ENCODE data around the gene CNTN5.

DNA sequence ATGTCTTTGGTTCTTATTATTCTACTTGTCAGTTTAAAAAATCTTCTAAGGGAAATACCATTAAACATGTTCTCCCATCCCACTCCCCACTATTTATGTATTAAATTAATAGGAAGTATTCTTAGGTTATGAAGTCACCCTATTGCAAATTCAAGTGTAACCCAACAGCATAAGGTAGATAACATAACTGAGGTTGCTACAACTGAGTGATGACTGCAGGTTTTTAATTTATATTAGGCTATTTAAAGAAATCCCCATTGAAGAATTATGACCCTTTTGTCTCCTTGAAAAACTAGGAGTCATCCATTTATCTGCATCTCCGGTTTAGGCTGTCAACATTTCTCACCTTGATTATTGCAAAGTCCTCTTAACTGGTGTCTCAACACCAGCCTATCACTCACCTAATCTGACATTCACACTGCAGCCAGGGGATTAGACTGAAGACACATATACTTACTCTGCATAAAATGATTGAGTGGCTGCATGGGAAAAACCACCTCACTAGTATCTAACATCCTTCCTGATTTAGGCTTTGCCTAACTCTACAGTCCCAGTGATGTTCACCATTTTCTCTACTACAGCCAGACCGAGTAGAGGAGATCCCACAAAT lies 649.4 kb downstream of the CNTN5 start:
- TF ChIP-seq, protein P1, sequence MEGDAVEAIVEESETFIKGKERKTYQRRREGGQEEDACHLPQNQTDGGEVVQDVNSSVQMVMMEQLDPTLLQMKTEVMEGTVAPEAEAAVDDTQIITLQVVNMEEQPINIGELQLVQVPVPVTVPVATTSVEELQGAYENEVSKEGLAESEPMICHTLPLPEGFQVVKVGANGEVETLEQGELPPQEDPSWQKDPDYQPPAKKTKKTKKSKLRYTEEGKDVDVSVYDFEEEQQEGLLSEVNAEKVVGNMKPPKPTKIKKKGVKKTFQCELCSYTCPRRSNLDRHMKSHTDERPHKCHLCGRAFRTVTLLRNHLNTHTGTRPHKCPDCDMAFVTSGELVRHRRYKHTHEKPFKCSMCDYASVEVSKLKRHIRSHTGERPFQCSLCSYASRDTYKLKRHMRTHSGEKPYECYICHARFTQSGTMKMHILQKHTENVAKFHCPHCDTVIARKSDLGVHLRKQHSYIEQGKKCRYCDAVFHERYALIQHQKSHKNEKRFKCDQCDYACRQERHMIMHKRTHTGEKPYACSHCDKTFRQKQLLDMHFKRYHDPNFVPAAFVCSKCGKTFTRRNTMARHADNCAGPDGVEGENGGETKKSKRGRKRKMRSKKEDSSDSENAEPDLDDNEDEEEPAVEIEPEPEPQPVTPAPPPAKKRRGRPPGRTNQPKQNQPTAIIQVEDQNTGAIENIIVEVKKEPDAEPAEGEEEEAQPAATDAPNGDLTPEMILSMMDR (IDR thresholded peaks at IDR 0.05): no peak
- no peak for TF ChIP-seq POLR2A (IDR thresholded peaks at IDR 0.05)

Data from esophagus squamous epithelium (tissue), 4 donors.